Mesenchymal stem cell (in vitro differentiated cells and primary cell): Measurements from ENCODE around the gene C12orf76.
A peak's percentile ranks its signal among the peaks of the same experiment; 100 is the strongest.
"Not testable (repeated sequence)": the region's sequence is repeated elsewhere in the genome, so short reads cannot be mapped to it uniquely, and the experiment has no call there.

Source experiments
- DNase-seq: peaks from one replicate; pipeline ENCODE4 v3.0.0-alpha.2; 2013
- H2AFZ ChIP-seq: one replicate; pipeline ENCODE4 v1.6.1; 2013; ENCODE audit warnings: low read depth, mild to moderate bottlenecking, control low read depth, inconsistent platforms, low read length, moderate library complexity
- H2AK5ac ChIP-seq: 2 replicates; pipeline ENCODE4 v1.6.1; 2013; ENCODE audit warnings: low read length, moderate library complexity, mild to moderate bottlenecking, inconsistent platforms; ENCODE audit not compliant: severe bottlenecking
- H2BK120ac ChIP-seq: one replicate; pipeline ENCODE4 v1.6.1; 2013; ENCODE audit warnings: low read depth, mild to moderate bottlenecking, inconsistent platforms, low read length, moderate library complexity
- H2BK12ac ChIP-seq, 2 experiments: one replicate each; pipeline ENCODE4 v1.6.1; 2013; ENCODE audit warnings: inconsistent platforms in 2 of 2, low read length in 2 of 2, mild to moderate bottlenecking in 2 of 2, moderate library complexity in 2 of 2, control low read depth in 1 of 2
- H2BK15ac ChIP-seq: one replicate; pipeline ENCODE4 v1.6.1; 2013; ENCODE audit warnings: mild to moderate bottlenecking, low read depth, inconsistent platforms; ENCODE audit not compliant: poor library complexity, severe bottlenecking
- H2BK5ac ChIP-seq: 2 replicates; pipeline ENCODE4 v1.6.1; 2013; ENCODE audit warnings: low read depth, mild to moderate bottlenecking, low read length, control low read depth, inconsistent platforms; ENCODE audit not compliant: poor library complexity, severe bottlenecking
- H3K14ac ChIP-seq, 2 experiments: one replicate each; pipeline ENCODE4 v1.6.1; 2013; ENCODE audit warnings: inconsistent platforms in 2 of 2, low read length in 2 of 2, control low read depth in 1 of 2, mild to moderate bottlenecking in 1 of 2, moderate library complexity in 1 of 2
- H3K18ac ChIP-seq, 2 experiments: one replicate each; pipeline ENCODE4 v1.6.1; 2013; ENCODE audit warnings: inconsistent platforms in 2 of 2, low read length in 2 of 2, control low read depth in 1 of 2, low read depth in 1 of 2, mild to moderate bottlenecking in 1 of 2
- H3K23ac ChIP-seq, 2 experiments: one replicate each; pipeline ENCODE4 v1.6.1; 2013; ENCODE audit warnings: inconsistent platforms in 2 of 2, low read length in 2 of 2, mild to moderate bottlenecking in 2 of 2, moderate library complexity in 2 of 2, control low read depth in 1 of 2
- H3K27ac ChIP-seq: 2 replicates; pipeline ENCODE4 v1.5.1; 2013; ENCODE audit warnings: mild to moderate bottlenecking, moderate library complexity, low read length, control low read depth, inconsistent platforms; ENCODE audit not compliant: poor library complexity, severe bottlenecking
- H3K27me3 ChIP-seq, 2 experiments: 2 replicates each; pipeline versions ENCODE4 v1.6.1 to v1.7.0; 2013; ENCODE audit warnings: low read length in 2 of 2, mild to moderate bottlenecking in 2 of 2, moderate library complexity in 2 of 2, control low read depth in 1 of 2, inconsistent platforms in 1 of 2; ENCODE audit not compliant: control insufficient read depth in 1 of 2, insufficient read depth in 1 of 2
- H3K36me3 ChIP-seq, 2 experiments: 2 replicates each; pipeline versions ENCODE4 v1.6.1 to v1.7.0; 2013; ENCODE audit warnings: low read length in 2 of 2, control low read depth in 1 of 2, inconsistent platforms in 1 of 2, low read depth in 1 of 2, mild to moderate bottlenecking in 1 of 2; ENCODE audit not compliant: insufficient read depth in 2 of 2, control insufficient read depth in 1 of 2
- H3K4ac ChIP-seq, 2 experiments: one replicate each; pipeline ENCODE4 v1.6.1; 2013; ENCODE audit warnings: inconsistent platforms in 2 of 2, low read length in 2 of 2, mild to moderate bottlenecking in 2 of 2, moderate library complexity in 2 of 2, control low read depth in 1 of 2, low read depth in 1 of 2
- H3K4me1 ChIP-seq: 2 replicates; pipeline ENCODE4 v1.6.1; 2013; ENCODE audit warnings: low read depth, low read length, control low read depth; ENCODE audit not compliant: control insufficient read depth, insufficient read depth
- H3K4me2 ChIP-seq: 2 replicates; pipeline ENCODE4 v1.6.1; 2013; ENCODE audit warnings: low read length, mild to moderate bottlenecking, inconsistent platforms; ENCODE audit not compliant: poor library complexity, severe bottlenecking
- H3K4me3 ChIP-seq, 2 experiments: 2 replicates each; pipeline versions ENCODE4 v1.5.1 to v1.7.0; 2013; ENCODE audit warnings: low read length in 2 of 2, mild to moderate bottlenecking in 2 of 2, control low read depth in 1 of 2, low read depth in 1 of 2; ENCODE audit not compliant: insufficient read depth in 1 of 2
- H3K79me1 ChIP-seq: replicated peaks from 2 replicates; pipeline ENCODE4 v1.6.1; 2013; ENCODE audit warnings: mild to moderate bottlenecking, control low read depth, low read length, inconsistent platforms; ENCODE audit not compliant: poor library complexity, severe bottlenecking
- H3K9ac ChIP-seq: 2 replicates; pipeline ENCODE4 v1.7.0; 2013; ENCODE audit warnings: mild to moderate bottlenecking, low read length, moderate library complexity
- H3K9me3 ChIP-seq: 2 replicates; pipeline ENCODE4 v1.7.0; 2013; ENCODE audit warnings: mild to moderate bottlenecking, low read length; ENCODE audit not compliant: control insufficient read depth
- H4K8ac ChIP-seq: one replicate; pipeline ENCODE4 v1.6.1; 2013; ENCODE audit warnings: inconsistent platforms, mild to moderate bottlenecking, low read length, moderate library complexity
- H4K91ac ChIP-seq: one replicate; pipeline ENCODE4 v1.6.1; 2013; ENCODE audit warnings: mild to moderate bottlenecking, low read length, inconsistent platforms
- WGBS: methylation state at CpG from one replicate; pipeline ENCODE4 v1.1.7; 2013; ENCODE audit warnings: mixed read lengths; 5-methylcytosine and 5-hydroxymethylcytosine counted together

Gene C12orf76

DNA sequence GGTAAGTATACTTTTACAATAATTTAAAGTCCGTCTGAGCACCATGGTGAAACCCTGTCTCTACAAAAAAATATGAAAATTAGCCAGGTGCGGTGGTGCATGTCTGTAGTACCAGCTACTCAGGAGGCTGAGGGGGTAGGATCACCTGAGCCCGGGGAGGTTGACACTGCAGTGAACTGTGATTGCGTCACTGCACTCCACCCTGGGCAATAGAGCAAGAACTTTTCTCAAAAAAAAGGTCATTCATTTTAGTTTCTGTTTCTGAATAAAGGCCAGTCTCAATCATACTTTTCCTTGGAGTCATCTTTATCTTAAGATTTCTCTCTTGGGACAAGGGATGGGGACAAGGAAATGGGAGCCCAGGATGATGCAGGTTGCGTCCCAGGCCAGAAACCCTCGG, 36.2 kb downstream of the C12orf76 start:
- H3K27me3 ChIP-seq: no peaks in the 10 kb centered on the region
- peak overlapping the region; percentile 0 for H3K9ac ChIP-seq
- no peak overlapping the region for H2BK120ac ChIP-seq
- no peak overlapping the region for H3K4ac ChIP-seq
- 100% methylated on average over 6 of the region's 6 CpGs for WGBS
- H2AK5ac ChIP-seq: no peak overlapping the region
- peaks cover 0 to 38% of the 10 kb centered on the region in 2 experiments for H3K36me3 ChIP-seq
- no peak overlapping the region for H3K4me2 ChIP-seq
- peak overlapping the region in 1 of 2 experiments; percentile 17 for H3K4me3 ChIP-seq
- H2BK5ac ChIP-seq: no peak overlapping the region
- DNase-seq: no peak
- peaks cover 3% of the 10 kb centered on the region for H3K4me1 ChIP-seq
- no peak overlapping the region for H4K8ac ChIP-seq
- no peak overlapping the region for H2BK12ac ChIP-seq
- no peak overlapping the region for H3K14ac ChIP-seq
- H3K79me1 ChIP-seq: peaks cover 20% of the 10 kb centered on the region
- H4K91ac ChIP-seq: no peak overlapping the region
- no peak overlapping the region for H3K23ac ChIP-seq
- no peak overlapping the region for H3K27ac ChIP-seq
- H3K9me3 ChIP-seq: no peaks in the 10 kb centered on the region
- no peak overlapping the region for H3K18ac ChIP-seq
- no peak overlapping the region for H2AFZ ChIP-seq
- no peak overlapping the region for H2BK15ac ChIP-seq

DNA sequence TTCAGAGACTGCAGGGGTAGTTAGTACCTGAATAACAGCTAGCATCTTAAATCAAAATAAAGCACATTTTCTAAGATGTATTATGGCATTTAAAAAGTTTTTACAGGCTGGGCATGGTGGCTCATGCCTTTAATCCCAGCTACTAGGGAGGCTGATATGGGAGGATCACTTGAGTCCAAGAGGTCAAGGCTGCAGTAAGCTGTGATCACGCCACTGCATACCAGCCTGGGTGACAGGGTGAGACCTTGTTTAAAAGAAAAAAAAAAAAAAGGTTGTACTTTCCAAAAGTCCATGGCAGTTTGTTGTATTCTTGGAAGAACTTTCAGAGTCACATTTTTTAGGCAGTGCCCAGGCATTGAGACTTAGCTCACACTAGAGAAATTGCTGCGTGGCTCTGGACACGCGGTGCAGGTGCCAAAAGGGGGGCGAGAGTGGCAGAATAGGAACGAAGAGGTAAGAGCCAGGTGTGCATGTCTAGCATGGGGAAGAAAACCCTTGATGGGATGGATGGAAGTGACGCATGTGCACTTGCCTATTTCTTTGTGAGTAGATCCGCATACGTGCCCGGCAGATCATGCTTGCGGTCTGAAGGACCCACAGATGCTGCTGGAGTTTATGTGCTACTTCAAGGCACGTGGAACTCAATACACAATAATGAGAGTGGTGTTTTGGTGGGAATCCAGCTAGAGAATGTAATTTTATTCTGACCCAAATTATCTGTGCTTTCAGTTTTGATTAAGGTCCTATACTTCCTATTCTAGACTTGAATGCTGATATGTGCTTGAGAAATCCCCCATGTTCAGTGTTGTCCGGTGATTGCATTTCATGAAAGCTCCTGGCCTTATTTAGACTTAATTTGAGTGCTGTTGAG, 37.2 kb downstream of the C12orf76 start:
- no peak overlapping the region for H2BK5ac ChIP-seq
- H2AFZ ChIP-seq: no peak overlapping the region
- no peak overlapping the region for H4K8ac ChIP-seq
- no peak overlapping the region for H3K4me2 ChIP-seq
- H3K4me3 ChIP-seq: no peak overlapping the region
- no peak overlapping the region for H3K4ac ChIP-seq
- H3K4me1 ChIP-seq: peaks cover 3% of the 10 kb centered on the region
- H3K23ac ChIP-seq: no peak overlapping the region
- H3K18ac ChIP-seq: no peak overlapping the region
- H3K79me1 ChIP-seq: peaks cover 22% of the 10 kb centered on the region
- H2BK120ac ChIP-seq: no peak overlapping the region
- peaks cover 0 to 29% of the 10 kb centered on the region in 2 experiments for H3K36me3 ChIP-seq
- no peak overlapping the region for H2BK15ac ChIP-seq
- H2AK5ac ChIP-seq: no peak overlapping the region
- DNase-seq: no peak
- H3K27ac ChIP-seq: no peak overlapping the region
- WGBS: 99% methylated on average over 13 of the region's 13 CpGs
- no peak overlapping the region for H3K14ac ChIP-seq
- no peak overlapping the region for H2BK12ac ChIP-seq
- no peaks in the 10 kb centered on the region for H3K27me3 ChIP-seq
- H4K91ac ChIP-seq: no peak overlapping the region
- no peak overlapping the region for H3K9ac ChIP-seq
- H3K9me3 ChIP-seq: no peaks in the 10 kb centered on the region

DNA sequence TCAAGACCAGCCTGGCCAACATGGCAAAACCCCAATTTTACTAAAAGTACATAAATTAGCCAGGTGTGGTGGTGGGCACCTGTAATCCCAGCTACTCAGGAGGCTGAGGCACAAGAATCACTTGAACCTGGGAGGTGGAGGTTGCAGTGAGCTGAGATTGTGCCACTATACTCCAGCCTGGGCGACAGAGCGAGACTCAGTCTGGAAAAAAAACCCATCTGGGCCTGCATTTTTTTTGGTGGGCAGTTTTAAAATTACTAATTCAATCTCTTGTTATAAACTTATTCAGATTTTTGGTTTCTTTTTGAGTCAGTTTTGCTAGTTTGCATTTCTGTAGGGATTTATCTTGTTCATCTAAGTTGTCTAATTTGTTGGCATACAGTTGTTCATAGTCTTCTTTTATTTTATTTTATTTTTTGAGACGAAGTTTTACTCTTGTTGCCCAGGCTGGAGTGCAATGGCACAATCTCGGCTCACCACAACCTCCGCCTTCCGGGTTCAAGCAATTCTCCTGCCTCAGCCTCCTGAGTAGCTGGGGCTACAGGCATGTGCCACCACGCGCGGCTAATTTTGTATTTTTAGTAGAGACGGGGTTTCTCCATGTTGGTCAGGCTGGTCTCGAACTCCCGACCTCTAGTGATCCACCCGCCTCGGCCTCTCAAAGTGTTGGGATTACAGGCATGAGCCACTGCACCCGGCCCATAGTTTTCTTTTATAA, 39.5 kb downstream of the C12orf76 start:
- not testable (repeated sequence) for H3K9me3 ChIP-seq, H2BK120ac ChIP-seq, H2BK5ac ChIP-seq, H3K4ac ChIP-seq, H4K8ac ChIP-seq, H3K9ac ChIP-seq, H3K4me1 ChIP-seq, H3K4me2 ChIP-seq, H3K23ac ChIP-seq, H3K18ac ChIP-seq, H3K27me3 ChIP-seq, H2BK12ac ChIP-seq, H3K4me3 ChIP-seq, H2BK15ac ChIP-seq, DNase-seq, H3K14ac ChIP-seq, H4K91ac ChIP-seq, H2AFZ ChIP-seq, H3K27ac ChIP-seq, H2AK5ac ChIP-seq
- 97% methylated on average over 12 of the region's 15 CpGs for WGBS
- Histone ChIP-seq H3K36me3 (peaks cover 0 to 11% of the 10 kb centered on the region in 2 experiments), H3K79me1 (peaks cover 23% of the 10 kb centered on the region)

DNA sequence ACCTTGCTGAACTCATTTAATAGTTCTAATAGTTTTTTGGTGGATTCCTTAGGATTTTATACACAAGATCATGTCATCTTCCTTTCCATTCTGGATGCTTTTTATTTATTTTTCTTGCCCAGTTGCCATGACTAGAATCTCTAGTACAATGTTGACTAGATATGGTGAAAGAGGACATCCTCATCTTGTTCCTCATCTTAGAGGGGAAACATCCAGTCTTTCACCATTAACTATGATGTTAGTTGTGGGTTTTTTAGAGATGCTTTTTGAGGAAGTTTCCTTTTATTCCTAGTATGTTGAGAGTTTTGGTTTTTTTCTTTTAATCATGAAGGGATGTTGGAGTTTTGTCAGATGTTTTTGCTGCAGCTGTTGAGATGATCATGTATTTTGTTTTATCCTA, 40.4 kb downstream of the C12orf76 start:
- no peak overlapping the region for H4K91ac ChIP-seq
- H3K36me3 ChIP-seq: peaks cover 3 to 9% of the 10 kb centered on the region in 2 experiments
- H3K4me1 ChIP-seq: peaks cover 3% of the 10 kb centered on the region
- H2AK5ac ChIP-seq: no peak overlapping the region
- no peak overlapping the region for H3K14ac ChIP-seq
- no peaks in the 10 kb centered on the region for H3K27me3 ChIP-seq
- no peak overlapping the region for H3K27ac ChIP-seq
- H2BK120ac ChIP-seq: no peak overlapping the region
- peaks cover 32% of the 10 kb centered on the region for H3K79me1 ChIP-seq
- no peak overlapping the region for H3K4me3 ChIP-seq
- no peaks in the 10 kb centered on the region for H3K9me3 ChIP-seq
- DNase-seq: peak; percentile 37
- H2BK5ac ChIP-seq: no peak overlapping the region
- H4K8ac ChIP-seq: no peak overlapping the region
- no peak overlapping the region for H2BK15ac ChIP-seq
- no peak overlapping the region for H2BK12ac ChIP-seq
- H3K18ac ChIP-seq: no peak overlapping the region
- no peak overlapping the region for H2AFZ ChIP-seq
- H3K4me2 ChIP-seq: no peak overlapping the region
- no peak overlapping the region for H3K23ac ChIP-seq
- H3K9ac ChIP-seq: no peak overlapping the region
- no peak overlapping the region for H3K4ac ChIP-seq
